HCT116 (cell line): Measurements from ENCODE around the gene GPR3. TPM values are rescaled to one million over a fixed set of nuclear protein-coding genes. Genes with fewer than 3 reads are reported as not detected.

Source experiments
- ATAC-seq: fragments of 200-7000 bp; cut with Tn5 transposase; 2 replicates; pipeline ENCODE4 v1.9.1; 2020; ENCODE audit warnings: mild to moderate bottlenecking, moderate library complexity
- BruUV-seq: library from RNA; stranded (reverse); fragments of 400-500 nt; replicated peaks from 2 replicates; lab custom pipeline; 2021; lab: Mats Ljungman, UMichigan
- CTCF ChIA-PET: fragments of 300-600 bp; sonication (Branson Sonifier 250); formaldehyde crosslinking; loops from one replicate; lab custom pipeline; 2021; ENCODE audit warnings: antibody characterized with exemption; lab: Charles Lee
- POLR2A ChIA-PET: fragments of 300-600, 350-600 bp; sonication (Branson Sonifier 250); formaldehyde crosslinking; loops from one replicate; lab custom pipeline; 2021; ENCODE audit warnings: antibody characterized with exemption; lab: Charles Lee
- RAD21 ChIA-PET, 2 experiments: fragments of 300-600 bp; sonication (Branson Sonifier 250); formaldehyde crosslinking; loops; one replicate each; lab custom pipeline; 2023; ENCODE audit warnings: low total read pairs in 2 of 2; ENCODE audit not compliant: uncharacterized antibody in 2 of 2, unreplicated experiment in 2 of 2, low non-redundant PET in 1 of 2; lab: Charles Lee
- DNase-seq: peaks from one replicate; pipeline ENCODE4 v3.0.0-alpha.2; 2010; ENCODE audit warnings: low read depth, low spot score
- H2AFZ ChIP-seq: fragments of 200-600 bp; shearing (Covaris generic), sonication (generic); 2 replicates; pipeline ENCODE4 v1.6.1; 2017; ENCODE audit warnings: low read depth, mixed run types, mixed read lengths, antibody characterized with exemption, low read length; ENCODE audit not compliant: poor library complexity, severe bottlenecking
- H3K27ac ChIP-seq: 2 replicates; pipeline ENCODE4 v1.5.1; 2012; ENCODE audit warnings: low read depth, low read length
- H3K27me3 ChIP-seq: fragments of 200-600 bp; sonication (generic); 2 replicates; pipeline ENCODE4 v1.6.1; 2016; ENCODE audit warnings: mixed run types, low read length, mixed read lengths; ENCODE audit not compliant: insufficient read depth
- H3K36me3 ChIP-seq, 2 experiments: fragments of 200-500 bp in 1 of 2; fragments of 200-600 bp in 1 of 2; sonication (Bioruptor generic) in 1 of 2; sonication (generic) in 1 of 2; 2 replicates each; pipeline versions ENCODE4 v1.5.1 to v1.6.1; 2014 to 2016; ENCODE audit warnings: low read length in 2 of 2, inconsistent platforms in 1 of 2, mixed read lengths in 1 of 2, mixed run types in 1 of 2; ENCODE audit not compliant: insufficient read depth in 2 of 2, control insufficient read depth in 1 of 2
- H3K4me1 ChIP-seq, 2 experiments: fragments of 200-600 bp in 1 of 2; sonication (generic) in 1 of 2; 2 replicates each; pipeline versions ENCODE4 v1.5.1 to v1.6.1; 2012 to 2017; ENCODE audit warnings: low read length in 2 of 2, inconsistent platforms in 1 of 2, mild to moderate bottlenecking in 1 of 2, mixed read lengths in 1 of 2, mixed run types in 1 of 2, moderate library complexity in 1 of 2; ENCODE audit not compliant: insufficient read depth in 2 of 2, control insufficient read depth in 1 of 2
- H3K4me2 ChIP-seq: fragments of 200-600 bp; sonication (generic); 2 replicates; pipeline ENCODE4 v1.6.1; 2017; ENCODE audit warnings: mixed run types, low read length, mixed read lengths
- H3K4me3 ChIP-seq, 2 experiments: fragments of 200-600 bp in 1 of 2; sonication (generic) in 1 of 2; replicated peaks in 1 of 2; 2 replicates each; pipeline ENCODE4 v1.5.1; 2011 to 2016; ENCODE audit warnings: low read length in 2 of 2, control low read depth in 1 of 2, low read depth in 1 of 2, mild to moderate bottlenecking in 1 of 2, mixed read lengths in 1 of 2, mixed run types in 1 of 2
- H3K79me2 ChIP-seq: fragments of 200-600 bp; sonication (generic); 2 replicates; pipeline ENCODE4 v1.6.1; 2017; ENCODE audit warnings: mild to moderate bottlenecking, mixed run types, low read length, moderate library complexity, mixed read lengths; ENCODE audit not compliant: insufficient read depth
- H3K9ac ChIP-seq: fragments of 200-600 bp; sonication (generic); 2 replicates; pipeline ENCODE4 v1.6.1; 2016; ENCODE audit warnings: low read length, mixed read lengths
- H3K9me2 ChIP-seq: fragments of 200-600 bp; sonication (generic), shearing (Covaris generic); 2 replicates; pipeline ENCODE4 v1.6.1; 2017; ENCODE audit warnings: mixed run types, mild to moderate bottlenecking, moderate library complexity; ENCODE audit not compliant: insufficient read depth
- H3K9me3 ChIP-seq, 2 experiments: fragments of 200-500 bp in 1 of 2; fragments of 200-600 bp in 1 of 2; sonication (Bioruptor generic) in 1 of 2; sonication (generic) in 1 of 2; 2 replicates each; pipeline ENCODE4 v1.6.1; 2014 to 2017; ENCODE audit warnings: low read length in 2 of 2, mixed read lengths in 2 of 2, inconsistent platforms in 1 of 2, low read depth in 1 of 2, mild to moderate bottlenecking in 1 of 2, mixed run types in 1 of 2, moderate library complexity in 1 of 2; ENCODE audit not compliant: control insufficient read depth in 1 of 2, insufficient read depth in 1 of 2
- H4K20me1 ChIP-seq: fragments of 200-600 bp; sonication (generic), shearing (Covaris generic); 2 replicates; pipeline ENCODE4 v1.6.1; 2017; ENCODE audit warnings: mixed run types, mild to moderate bottlenecking, moderate library complexity; ENCODE audit not compliant: insufficient read depth
- CBX3 ChIP-seq: IDR thresholded peaks from 2 replicates; pipeline ENCODE4 v1.6.1; 2012; ENCODE audit warnings: low read depth
- CEBPB ChIP-seq: IDR thresholded peaks from 2 replicates; pipeline ENCODE4 v1.6.1; 2012; ENCODE audit warnings: low read depth
- EGR1 ChIP-seq: IDR thresholded peaks from 2 replicates; pipeline ENCODE4 v1.6.1; 2012; ENCODE audit warnings: low read depth
- ELF1 ChIP-seq: IDR thresholded peaks from 2 replicates; pipeline ENCODE4 v1.6.1; 2012; ENCODE audit warnings: low read depth, borderline replicate concordance
- EZH2 ChIP-seq: fragments of 200-600 bp; sonication (generic); IDR thresholded peaks from 2 replicates; pipeline ENCODE4 v1.6.1; 2017; ENCODE audit warnings: antibody characterized with exemption, mixed run types
- EZH2phosphoT487 ChIP-seq: fragments of 200-600 bp; IDR thresholded peaks from 2 replicates; pipeline ENCODE4 v1.6.1; 2018; ENCODE audit warnings: antibody characterized with exemption, borderline replicate concordance
- FOSL1 ChIP-seq: IDR thresholded peaks from 2 replicates; pipeline ENCODE4 v1.6.1; 2012; ENCODE audit warnings: low read depth
- MAX ChIP-seq: IDR thresholded peaks from 2 replicates; pipeline ENCODE4 v1.6.1; 2012
- POLR2AphosphoS5 ChIP-seq: IDR thresholded peaks from 2 replicates; pipeline ENCODE4 v1.6.1; 2011; ENCODE audit warnings: mild to moderate bottlenecking, low read depth, low read length, moderate library complexity
- RAD21 ChIP-seq: IDR thresholded peaks from 2 replicates; pipeline ENCODE4 v1.6.1; 2012; ENCODE audit warnings: low read depth, mild to moderate bottlenecking
- SIN3A ChIP-seq: IDR thresholded peaks from 2 replicates; pipeline ENCODE4 v1.6.1; 2012; ENCODE audit warnings: low read depth
- SP1 ChIP-seq: IDR thresholded peaks from 2 replicates; pipeline ENCODE4 v1.6.1; 2012; ENCODE audit warnings: low read depth
- TCF7L2 ChIP-seq: IDR thresholded peaks from 2 replicates; pipeline ENCODE4 v1.7.0; 2011; ENCODE audit warnings: borderline replicate concordance, inconsistent platforms; ENCODE audit not compliant: insufficient read depth, insufficient read length; ENCODE audit errors: extremely low read depth
- YY1 ChIP-seq: IDR thresholded peaks from 2 replicates; pipeline ENCODE4 v1.6.1; 2011; ENCODE audit warnings: low read length, low read depth, moderate library complexity, mild to moderate bottlenecking; ENCODE audit not compliant: insufficient replicate concordance; ENCODE audit errors: extremely low read depth
- ZFX ChIP-seq: fragments of 450-650 bp; IDR thresholded peaks from 2 replicates; pipeline ENCODE4 v1.6.1; 2017
- ZNF274 ChIP-seq: fragments of 200-500 bp; sonication (Bioruptor generic); IDR thresholded peaks from 2 replicates; pipeline ENCODE4 v1.6.1; 2014; ENCODE audit warnings: mild to moderate bottlenecking, low read depth, low read length, inconsistent platforms
- intact Hi-C: fragments of 100-400 bp; cut with micrococcal nuclease; formaldehyde crosslinking; loops from 2 replicates; pipeline ENCODE4 v1.10.0; 2022
- total RNA-seq: library from RNA; stranded (reverse); gene quantifications from one replicate; pipeline ENCODE4 v1.2.1, GENCODE V29; 2021; ENCODE audit not compliant: unreplicated experiment
- TF ChIP-seq, protein P1 (sequence below): IDR thresholded peaks from 2 replicates; pipeline ENCODE4 v1.6.1; 2011; ENCODE audit warnings: mild to moderate bottlenecking, low read length, moderate library complexity; ENCODE audit not compliant: insufficient replicate concordance; ENCODE audit errors: extremely low read depth
- TF ChIP-seq, protein P2 (sequence below): IDR thresholded peaks from 2 replicates; pipeline ENCODE4 v1.6.1; 2012; ENCODE audit warnings: low read depth

Gene GPR3
- total RNA-seq, 1 experiment from 2014 or later: 2.8 TPM

- H3K9ac ChIP-seq: no peak overlapping the region
- RAD21 ChIA-PET: interaction anchor here (0.6 to 1.5 kb wide), 3 partner anchors 12 to 37 kb away, joined by 3 to 5 read pairs (median 3); partner anchors contain the start of gene SYTL1 (in 1 of the 2)
- peaks cover 0 to 7% of the 10 kb centered on the region in 2 experiments; a peak in 1 of 4 replicates for H3K36me3 ChIP-seq
- peaks cover 7 to 11% of the 10 kb centered on the region in 2 experiments; a peak in 3 of 4 replicates for H3K4me1 ChIP-seq
- no peak overlapping the region for H3K4me3 ChIP-seq
- POLR2A ChIA-PET: interaction anchor here (1.5 kb wide), 1 partner anchor 8 kb away, joined by 3 read pairs; no protein-coding TSS in a partner anchor
- no peak overlapping the region for H3K27ac ChIP-seq
- H3K9me2 ChIP-seq: no peaks in the 10 kb centered on the region
- no peak overlapping the region for H3K4me2 ChIP-seq
- H3K27me3 ChIP-seq: no peaks in the 10 kb centered on the region
- DNase-seq (no peak), ATAC-seq (0 out of 2 replicates have a peak, but pooled peaks have one; percentile 4)
- no peaks in the 10 kb centered on the region for H3K9me3 ChIP-seq
- intact Hi-C loops: no loop called here
- TF ChIP-seq MAX: no peak
- TF ChIP-seq EZH2phosphoT487: no peak
- no peak for TF ChIP-seq CBX3
- TF ChIP-seq EGR1: no peak
- no peak for TF ChIP-seq SIN3A
- TF ChIP-seq ELF1: no peak
- no peak for TF ChIP-seq POLR2AphosphoS5
- TF ChIP-seq, protein P1, sequence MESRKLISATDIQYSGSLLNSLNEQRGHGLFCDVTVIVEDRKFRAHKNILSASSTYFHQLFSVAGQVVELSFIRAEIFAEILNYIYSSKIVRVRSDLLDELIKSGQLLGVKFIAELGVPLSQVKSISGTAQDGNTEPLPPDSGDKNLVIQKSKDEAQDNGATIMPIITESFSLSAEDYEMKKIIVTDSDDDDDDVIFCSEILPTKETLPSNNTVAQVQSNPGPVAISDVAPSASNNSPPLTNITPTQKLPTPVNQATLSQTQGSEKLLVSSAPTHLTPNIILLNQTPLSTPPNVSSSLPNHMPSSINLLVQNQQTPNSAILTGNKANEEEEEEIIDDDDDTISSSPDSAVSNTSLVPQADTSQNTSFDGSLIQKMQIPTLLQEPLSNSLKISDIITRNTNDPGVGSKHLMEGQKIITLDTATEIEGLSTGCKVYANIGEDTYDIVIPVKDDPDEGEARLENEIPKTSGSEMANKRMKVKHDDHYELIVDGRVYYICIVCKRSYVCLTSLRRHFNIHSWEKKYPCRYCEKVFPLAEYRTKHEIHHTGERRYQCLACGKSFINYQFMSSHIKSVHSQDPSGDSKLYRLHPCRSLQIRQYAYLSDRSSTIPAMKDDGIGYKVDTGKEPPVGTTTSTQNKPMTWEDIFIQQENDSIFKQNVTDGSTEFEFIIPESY: no peak
- TF ChIP-seq ZFX: no peak
- no peak for TF ChIP-seq SP1
- no peak for TF ChIP-seq FOSL1
- TF ChIP-seq CEBPB: no peak
- TF ChIP-seq YY1: no peak
- no peak for TF ChIP-seq TCF7L2
- TF ChIP-seq RAD21: no peak
- TF ChIP-seq, protein P2, sequence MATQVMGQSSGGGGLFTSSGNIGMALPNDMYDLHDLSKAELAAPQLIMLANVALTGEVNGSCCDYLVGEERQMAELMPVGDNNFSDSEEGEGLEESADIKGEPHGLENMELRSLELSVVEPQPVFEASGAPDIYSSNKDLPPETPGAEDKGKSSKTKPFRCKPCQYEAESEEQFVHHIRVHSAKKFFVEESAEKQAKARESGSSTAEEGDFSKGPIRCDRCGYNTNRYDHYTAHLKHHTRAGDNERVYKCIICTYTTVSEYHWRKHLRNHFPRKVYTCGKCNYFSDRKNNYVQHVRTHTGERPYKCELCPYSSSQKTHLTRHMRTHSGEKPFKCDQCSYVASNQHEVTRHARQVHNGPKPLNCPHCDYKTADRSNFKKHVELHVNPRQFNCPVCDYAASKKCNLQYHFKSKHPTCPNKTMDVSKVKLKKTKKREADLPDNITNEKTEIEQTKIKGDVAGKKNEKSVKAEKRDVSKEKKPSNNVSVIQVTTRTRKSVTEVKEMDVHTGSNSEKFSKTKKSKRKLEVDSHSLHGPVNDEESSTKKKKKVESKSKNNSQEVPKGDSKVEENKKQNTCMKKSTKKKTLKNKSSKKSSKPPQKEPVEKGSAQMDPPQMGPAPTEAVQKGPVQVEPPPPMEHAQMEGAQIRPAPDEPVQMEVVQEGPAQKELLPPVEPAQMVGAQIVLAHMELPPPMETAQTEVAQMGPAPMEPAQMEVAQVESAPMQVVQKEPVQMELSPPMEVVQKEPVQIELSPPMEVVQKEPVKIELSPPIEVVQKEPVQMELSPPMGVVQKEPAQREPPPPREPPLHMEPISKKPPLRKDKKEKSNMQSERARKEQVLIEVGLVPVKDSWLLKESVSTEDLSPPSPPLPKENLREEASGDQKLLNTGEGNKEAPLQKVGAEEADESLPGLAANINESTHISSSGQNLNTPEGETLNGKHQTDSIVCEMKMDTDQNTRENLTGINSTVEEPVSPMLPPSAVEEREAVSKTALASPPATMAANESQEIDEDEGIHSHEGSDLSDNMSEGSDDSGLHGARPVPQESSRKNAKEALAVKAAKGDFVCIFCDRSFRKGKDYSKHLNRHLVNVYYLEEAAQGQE: no peak
- no peak for TF ChIP-seq EZH2
- TF ChIP-seq ZNF274: no peak
- BruUV-seq: no TSS peak
- no peaks in the 10 kb centered on the region for H4K20me1 ChIP-seq
- H2AFZ ChIP-seq: no peak overlapping the region
- no peaks in the 10 kb centered on the region for H3K79me2 ChIP-seq
- CTCF ChIA-PET: interaction anchor here (0.6 to 2.5 kb wide), 7 partner anchors 8 to 314 kb away, joined by 3 to 25 read pairs (median 5); partner anchors contain the start of genes MAP3K6 and SYTL1
Measured at GRCh38 chr1:27358038-27358927, 34.1 kb upstream of the GPR3 start.
